Left kidney (tissue), 2 donors: Measurements from ENCODE around the gene DBNL. TPM values are rescaled to one million over a fixed set of nuclear protein-coding genes. Genes with fewer than 3 reads are reported as not detected.

Source experiments
- DNase-seq: peaks from one replicate; pipeline ENCODE4 v3.0.0-alpha.2; 2013
- polyA plus RNA-seq: library from polyadenylated mRNA; unstranded; fragments of 120-200 nt; gene quantifications from one replicate; pipeline ENCODE4 v1.2.1, GENCODE V29; 2013; ENCODE audit not compliant: insufficient read length

The DBNL gene
- polyA plus RNA-seq, 1 donor, result 60.1 TPM

GRCh38 chr7:44108768-44109750 is 64.6 kb downstream of the DBNL start:
- no peak for DNase-seq

GRCh38 chr7:44109991-44110390 is 65.5 kb downstream of the DBNL start:
- no peak for DNase-seq

- no peak for DNase-seq
These were observed 66.5 kb downstream of the DBNL start for GRCh38 chr7:44110719-44111635.

Other genes with a start within 250 kb of the DBNL start
- gene MRPS24, start 175.2 kb upstream of the DBNL start, polyA plus RNA-seq, result 64.6 TPM
- 39.2 TPM for gene URGCP, start 138.1 kb upstream of the DBNL start, polyA plus RNA-seq
- 22.5 TPM for gene UBE2D4, start 118.3 kb upstream of the DBNL start, polyA plus RNA-seq
- gene SPDYE1, start 46.8 kb upstream of the DBNL start, polyA plus RNA-seq, result 2.1 TPM
- 1.1 TPM for gene PGAM2, start 20.9 kb downstream of the DBNL start, polyA plus RNA-seq
- 28.6 TPM for gene POLM, start 37.8 kb downstream of the DBNL start, polyA plus RNA-seq
- gene AEBP1, start 59.6 kb downstream of the DBNL start, polyA plus RNA-seq, result 64.2 TPM
- 108 TPM for gene POLD2, start 78.8 kb downstream of the DBNL start, polyA plus RNA-seq
- gene MYL7, start 96.6 kb downstream of the DBNL start, polyA plus RNA-seq, result 1.4 TPM
- gene GCK, start 144.7 kb downstream of the DBNL start, polyA plus RNA-seq, result 2.8 TPM
- gene YKT6, start 156.3 kb downstream of the DBNL start, polyA plus RNA-seq, result 82.7 TPM